Measurements from ENCODE around the gene FZD4. TPM values are rescaled to one million over a fixed set of nuclear protein-coding genes. Genes with fewer than 3 reads are reported as not detected.

Gene FZD4
- total and polyA plus RNA-seq, 11 donors, result 11.6 to 39.6 (median 21.1) TPM

GRCh38 chr11:86910592-86910991 lies 44.6 kb downstream of the FZD4 start:
- no peak for TF ChIP-seq POLR2A (IDR thresholded peaks at IDR 0.05)
- TF ChIP-seq CTCF (IDR thresholded peaks at IDR 0.05), result no peak
- H3K27ac ChIP-seq, result no peak overlapping the region
- DNase-seq (no peak), ATAC-seq (no peak)
- no peaks in the 10 kb centered on the region for H3K36me3 ChIP-seq
- intact Hi-C loops (cut with DNase I), result loop anchor here in 3 of 10 donors (10.0 kb wide), 1 partner anchor 456 kb away; no protein-coding TSS in a partner anchor
- H3K4me3 ChIP-seq, result no peak overlapping the region
- H3K4me1 ChIP-seq, result peaks cover 0 to 14% (median 0%) of the 10 kb centered on the region in 12 donors
- peaks cover 0 to 8% (median 0%) of the 10 kb centered on the region in 12 donors for H3K9me3 ChIP-seq
- H3K27me3 ChIP-seq, result no peaks in the 10 kb centered on the region
- 89 to 94% (median 92%) methylated on average over 3 of the region's 3 CpGs for WGBS, 4 donors

GRCh38 chr11:86906198-86906597 lies 49.0 kb downstream of the FZD4 start:
- Histone ChIP-seq H3K9me3 (no peaks in the 10 kb centered on the region), H3K4me1 (no peaks in the 10 kb centered on the region), H3K36me3 (no peaks in the 10 kb centered on the region), H3K27me3 (no peaks in the 10 kb centered on the region), H3K27ac (no peak overlapping the region), H3K4me3 (no peak overlapping the region)
- intact Hi-C loops (cut with DNase I), result no loop called here
- WGBS, 4 donors, result 94 to 96% (median 94%) methylated on average over 24 of the region's 24 CpGs
- TF ChIP-seq CTCF (IDR thresholded peaks at IDR 0.05) (no peak), POLR2A (IDR thresholded peaks at IDR 0.05) (no peak)
- DNase-seq, result no peak
- ATAC-seq, result no peak

- H3K4me1 ChIP-seq, result no peaks in the 10 kb centered on the region
- H3K27me3 ChIP-seq, result no peaks in the 10 kb centered on the region
- 91 to 99% (median 97%) methylated on average over 3 of the region's 3 CpGs for WGBS, 4 donors
- TF ChIP-seq POLR2A (IDR thresholded peaks at IDR 0.05), result no peak
- TF ChIP-seq CTCF (IDR thresholded peaks at IDR 0.05), result no peak
- ATAC-seq (no peak), DNase-seq (no peak)
- H3K9me3 ChIP-seq, result no peaks in the 10 kb centered on the region
- no peak overlapping the region for H3K4me3 ChIP-seq
- intact Hi-C loops (cut with DNase I), result no loop called here
- H3K27ac ChIP-seq, result no peak overlapping the region
- H3K36me3 ChIP-seq, result no peaks in the 10 kb centered on the region
Measured at GRCh38 chr11:86905252-86905651, 49.9 kb downstream of the FZD4 start.

- H3K4me1 ChIP-seq, result no peaks in the 10 kb centered on the region
- H3K36me3 ChIP-seq, result no peaks in the 10 kb centered on the region
- H3K4me3 ChIP-seq, result no peak overlapping the region
- intact Hi-C loops (cut with DNase I), result no loop called here
- no peak for DNase-seq
- H3K27ac ChIP-seq, result no peak overlapping the region
- WGBS, 4 donors, result 86 to 97% (median 91%) methylated on average over 2 of the region's 2 CpGs
- TF ChIP-seq CTCF (IDR thresholded peaks at IDR 0.05) (no peak), POLR2A (IDR thresholded peaks at IDR 0.05) (no peak)
- ATAC-seq, result no peak
- H3K9me3 ChIP-seq, result no peaks in the 10 kb centered on the region
- H3K27me3 ChIP-seq, result no peaks in the 10 kb centered on the region
Measured at GRCh38 chr11:86904001-86904400, 51.2 kb downstream of the FZD4 start.
